ENCODE results near the gene AOAH.

AOAH gene

GRCh38 chr7:36521133-36521532 is 203.2 kb downstream of the AOAH start:
- no peak for DNase-seq (ENCODE audit: low read depth)
- H3K4me3 ChIP-seq (ENCODE audit: low read length), result no peak overlapping the region
- TF ChIP-seq, protein P1, sequence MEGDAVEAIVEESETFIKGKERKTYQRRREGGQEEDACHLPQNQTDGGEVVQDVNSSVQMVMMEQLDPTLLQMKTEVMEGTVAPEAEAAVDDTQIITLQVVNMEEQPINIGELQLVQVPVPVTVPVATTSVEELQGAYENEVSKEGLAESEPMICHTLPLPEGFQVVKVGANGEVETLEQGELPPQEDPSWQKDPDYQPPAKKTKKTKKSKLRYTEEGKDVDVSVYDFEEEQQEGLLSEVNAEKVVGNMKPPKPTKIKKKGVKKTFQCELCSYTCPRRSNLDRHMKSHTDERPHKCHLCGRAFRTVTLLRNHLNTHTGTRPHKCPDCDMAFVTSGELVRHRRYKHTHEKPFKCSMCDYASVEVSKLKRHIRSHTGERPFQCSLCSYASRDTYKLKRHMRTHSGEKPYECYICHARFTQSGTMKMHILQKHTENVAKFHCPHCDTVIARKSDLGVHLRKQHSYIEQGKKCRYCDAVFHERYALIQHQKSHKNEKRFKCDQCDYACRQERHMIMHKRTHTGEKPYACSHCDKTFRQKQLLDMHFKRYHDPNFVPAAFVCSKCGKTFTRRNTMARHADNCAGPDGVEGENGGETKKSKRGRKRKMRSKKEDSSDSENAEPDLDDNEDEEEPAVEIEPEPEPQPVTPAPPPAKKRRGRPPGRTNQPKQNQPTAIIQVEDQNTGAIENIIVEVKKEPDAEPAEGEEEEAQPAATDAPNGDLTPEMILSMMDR (conservative IDR thresholded peaks at IDR 0.05; ENCODE audit: low read depth, low read length), result no peak

- TF ChIP-seq, protein P1 (conservative IDR thresholded peaks at IDR 0.05; ENCODE audit: low read depth, low read length), result no peak
- DNase-seq (ENCODE audit: low read depth), result no peak
- H3K4me3 ChIP-seq (ENCODE audit: low read length), result no peak overlapping the region
These were observed 208.4 kb downstream of the AOAH start for GRCh38 chr7:36515847-36516246.

- TF ChIP-seq, protein P1 (conservative IDR thresholded peaks at IDR 0.05; ENCODE audit: low read depth, low read length), result no peak
- DNase-seq (ENCODE audit: low read depth), result no peak
These were observed 209.7 kb downstream of the AOAH start for GRCh38 chr7:36514289-36515243.

DNA sequence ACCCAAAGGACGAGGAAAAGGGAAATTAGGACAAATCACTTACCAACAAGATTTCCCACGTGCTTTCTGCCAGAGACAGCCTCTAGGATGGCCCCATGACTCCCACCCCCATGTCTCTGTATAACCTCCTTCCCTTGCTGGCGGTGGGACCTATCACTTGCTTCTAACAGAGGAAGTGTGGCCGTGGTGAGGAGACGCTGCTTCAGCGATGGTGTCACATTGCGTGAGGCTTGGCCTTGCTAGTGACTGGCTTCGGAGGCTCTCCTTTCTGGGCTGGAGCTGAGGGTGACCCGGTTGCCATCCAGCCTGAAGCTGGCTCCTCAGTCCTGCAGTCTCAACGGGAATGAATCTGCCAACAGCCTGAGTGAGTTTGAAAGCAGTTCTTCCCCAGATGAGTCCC is 210.9 kb downstream of the AOAH start:
- DNase-seq (ENCODE audit: low read depth), result no peak
- TF ChIP-seq, protein P1 (conservative IDR thresholded peaks at IDR 0.05; ENCODE audit: low read depth, low read length), result no peak
- H3K4me3 ChIP-seq (ENCODE audit: low read length), result no peak overlapping the region

More at GRCh38 chr7:36514289-36515243, 209.7 kb downstream of the AOAH start:
- no peak overlapping the region for H3K4me3 ChIP-seq (ENCODE audit: low read length)

- H3K4me3 ChIP-seq (ENCODE audit: low read length), result no peak overlapping the region
- no peak for DNase-seq (ENCODE audit: low read depth)
- TF ChIP-seq, protein P1 (conservative IDR thresholded peaks at IDR 0.05; ENCODE audit: low read depth, low read length), result no peak
These were observed 211.7 kb downstream of the AOAH start for GRCh38 chr7:36512616-36513015.

- TF ChIP-seq, protein P1 (conservative IDR thresholded peaks at IDR 0.05; ENCODE audit: low read depth, low read length), result no peak
- no peak for DNase-seq (ENCODE audit: low read depth)
- H3K4me3 ChIP-seq (ENCODE audit: low read length), result no peak overlapping the region
These were observed 214.3 kb downstream of the AOAH start for GRCh38 chr7:36509962-36510361.
